A673 (cell line): Measurements from ENCODE around the gene MYO15B. TPM values are rescaled to one million over a fixed set of nuclear protein-coding genes. Genes with fewer than 3 reads are reported as not detected.

Source experiments
- BruUV-seq: library from RNA; stranded (reverse); fragments of 400-500 nt; replicated peaks from 2 replicates; lab custom pipeline; 2021; lab: Mats Ljungman, UMichigan
- CTCF ChIA-PET: fragments of 300-600 bp; sonication (Branson Sonifier 250); formaldehyde crosslinking; loops from one replicate; lab custom pipeline; 2022; ENCODE audit warnings: antibody characterized with exemption; lab: Charles Lee
- POLR2A ChIA-PET: fragments of 300-600 bp; sonication (Branson Sonifier 250); formaldehyde crosslinking; loops from one replicate; lab custom pipeline; 2022; ENCODE audit warnings: antibody characterized with exemption; ENCODE audit not compliant: low non-redundant PET; lab: Charles Lee
- DNase-seq: peaks from one replicate; pipeline ENCODE4 v3.0.0-alpha.2; 2015; ENCODE audit warnings: low spot score
- H3K27ac ChIP-seq: fragments of 200-600 bp; sonication (generic); 2 replicates; pipeline ENCODE4 v1.5.1; 2016; ENCODE audit warnings: mixed run types, low read depth, mild to moderate bottlenecking, mixed read lengths, antibody characterized with exemption, low read length; ENCODE audit not compliant: poor library complexity, severe bottlenecking
- H3K27me3 ChIP-seq: fragments of 200-600 bp; sonication (generic); replicated peaks from 2 replicates; pipeline ENCODE4 v1.6.1; 2017; ENCODE audit warnings: mixed run types, low read depth, mild to moderate bottlenecking, mixed read lengths, antibody characterized with exemption, low read length; ENCODE audit not compliant: insufficient read depth, poor library complexity
- H3K36me3 ChIP-seq: fragments of 200-600 bp; sonication (generic); 2 replicates; pipeline ENCODE4 v1.6.1; 2016; ENCODE audit warnings: mixed run types, mild to moderate bottlenecking, mixed read lengths, antibody characterized with exemption, low read length; ENCODE audit not compliant: insufficient read depth, poor library complexity, severe bottlenecking
- H3K4me1 ChIP-seq: fragments of 200-600 bp; sonication (generic); 2 replicates; pipeline ENCODE4 v1.6.1; 2017; ENCODE audit warnings: mixed run types, mild to moderate bottlenecking, mixed read lengths, antibody characterized with exemption, low read length; ENCODE audit not compliant: insufficient read depth, poor library complexity, severe bottlenecking
- H3K4me3 ChIP-seq: fragments of 200-600 bp; sonication (generic); 2 replicates; pipeline ENCODE4 v1.5.1; 2016; ENCODE audit warnings: low read depth, mixed run types, mild to moderate bottlenecking, mixed read lengths, low read length; ENCODE audit not compliant: poor library complexity, severe bottlenecking
- H3K9me3 ChIP-seq: fragments of 200-600 bp; sonication (generic); 2 replicates; pipeline ENCODE4 v1.6.1; 2016; ENCODE audit warnings: mixed run types, low read depth, mild to moderate bottlenecking, mixed read lengths, antibody characterized with exemption, low read length; ENCODE audit not compliant: poor library complexity, severe bottlenecking
- EZH2 ChIP-seq: fragments of 200-600 bp; sonication (generic); IDR thresholded peaks from 2 replicates; pipeline ENCODE4 v1.6.1; 2017; ENCODE audit warnings: borderline replicate concordance, low read depth, mild to moderate bottlenecking, mixed read lengths, antibody characterized with exemption, low read length; ENCODE audit not compliant: poor library complexity, severe bottlenecking
- intact Hi-C: fragments of 100-400 bp; cut with micrococcal nuclease; formaldehyde crosslinking; loops from one replicate; pipeline ENCODE4 v1.10.0; 2022; ENCODE audit not compliant: unreplicated experiment
- total RNA-seq: library from RNA; stranded (reverse); gene quantifications from 2 replicates; pipeline ENCODE4 v1.2.3, GENCODE V29; 2021
- TF ChIP-seq, protein P1 (sequence below): fragments of 300-800, 200-600 bp; sonication (generic); conservative IDR thresholded peaks from 2 replicates; pipeline ENCODE4 v1.5.1; 2017; ENCODE audit warnings: low read depth, mild to moderate bottlenecking, antibody characterized with exemption, low read length, moderate library complexity, mixed read lengths

MYO15B gene
- total RNA-seq, 1 experiment from 2014 or later: 9.3 TPM

DNA sequence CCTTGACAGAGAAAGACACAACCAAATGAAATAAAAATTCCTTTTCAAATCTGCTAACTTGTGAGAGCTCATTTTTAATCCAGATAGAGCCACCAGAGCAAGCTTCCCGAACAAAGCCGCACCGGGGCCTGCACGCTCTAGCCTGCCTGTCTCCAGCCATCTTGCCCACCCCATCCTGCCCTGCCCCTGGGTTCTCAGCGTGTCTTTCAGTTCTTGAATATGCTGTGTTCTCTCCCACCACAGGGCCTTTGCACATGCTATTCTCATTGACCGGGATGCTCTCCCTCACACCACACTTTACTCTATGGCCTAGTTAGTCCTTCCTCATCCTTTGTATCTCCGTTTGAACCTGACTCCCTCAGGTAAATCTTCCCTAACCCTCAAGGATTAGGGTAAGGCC is 60.3 kb downstream of the MYO15B start:
- intact Hi-C loops: no loop called here
- Histone ChIP-seq H3K4me1 (no peaks in the 10 kb centered on the region), H3K4me3 (no peak overlapping the region), H3K9me3 (no peaks in the 10 kb centered on the region), H3K36me3 (peaks cover 4% of the 10 kb centered on the region), H3K27ac (no peak overlapping the region), H3K27me3 (no peaks in the 10 kb centered on the region)
- ChIA-PET CTCF (no interaction called here), POLR2A (no interaction called here)
- BruUV-seq: no TSS peak
- TF ChIP-seq, protein P1, sequence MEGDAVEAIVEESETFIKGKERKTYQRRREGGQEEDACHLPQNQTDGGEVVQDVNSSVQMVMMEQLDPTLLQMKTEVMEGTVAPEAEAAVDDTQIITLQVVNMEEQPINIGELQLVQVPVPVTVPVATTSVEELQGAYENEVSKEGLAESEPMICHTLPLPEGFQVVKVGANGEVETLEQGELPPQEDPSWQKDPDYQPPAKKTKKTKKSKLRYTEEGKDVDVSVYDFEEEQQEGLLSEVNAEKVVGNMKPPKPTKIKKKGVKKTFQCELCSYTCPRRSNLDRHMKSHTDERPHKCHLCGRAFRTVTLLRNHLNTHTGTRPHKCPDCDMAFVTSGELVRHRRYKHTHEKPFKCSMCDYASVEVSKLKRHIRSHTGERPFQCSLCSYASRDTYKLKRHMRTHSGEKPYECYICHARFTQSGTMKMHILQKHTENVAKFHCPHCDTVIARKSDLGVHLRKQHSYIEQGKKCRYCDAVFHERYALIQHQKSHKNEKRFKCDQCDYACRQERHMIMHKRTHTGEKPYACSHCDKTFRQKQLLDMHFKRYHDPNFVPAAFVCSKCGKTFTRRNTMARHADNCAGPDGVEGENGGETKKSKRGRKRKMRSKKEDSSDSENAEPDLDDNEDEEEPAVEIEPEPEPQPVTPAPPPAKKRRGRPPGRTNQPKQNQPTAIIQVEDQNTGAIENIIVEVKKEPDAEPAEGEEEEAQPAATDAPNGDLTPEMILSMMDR: no peak
- TF ChIP-seq EZH2: no peak
- DNase-seq: no peak

DNA sequence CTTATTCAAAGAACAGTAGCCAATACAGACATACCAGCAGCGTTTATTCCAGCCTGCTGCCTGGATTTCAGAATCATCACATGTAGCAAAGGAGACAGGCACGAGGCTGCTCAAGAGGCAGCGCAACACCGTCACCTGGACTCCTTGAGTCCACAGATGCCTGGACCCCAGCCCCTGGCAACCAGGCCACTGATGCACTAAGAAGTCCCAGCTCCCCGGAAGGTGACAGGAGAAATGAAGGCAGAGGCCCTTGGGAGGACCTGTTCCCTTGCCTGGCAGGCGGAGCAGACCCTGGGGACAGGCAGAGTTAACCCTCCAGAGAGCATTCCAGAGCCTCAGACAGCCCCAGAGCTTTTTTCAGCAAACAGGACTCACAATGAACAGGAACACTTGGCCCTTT is 62.1 kb downstream of the MYO15B start:
- no peaks in the 10 kb centered on the region for H3K9me3 ChIP-seq
- intact Hi-C loops: no loop called here
- no peaks in the 10 kb centered on the region for H3K4me1 ChIP-seq
- no peak overlapping the region for H3K27ac ChIP-seq
- no peak overlapping the region for H3K4me3 ChIP-seq
- POLR2A ChIA-PET: interaction anchor here (0.6 kb wide), 1 partner anchor 84 kb away, joined by 6 read pairs; no protein-coding TSS in a partner anchor
- H3K36me3 ChIP-seq: peaks cover 4% of the 10 kb centered on the region
- H3K27me3 ChIP-seq: no peaks in the 10 kb centered on the region
- BruUV-seq: no TSS peak
- TF ChIP-seq, protein P1: no peak
- no peak for TF ChIP-seq EZH2
- DNase-seq: no peak
- CTCF ChIA-PET: interaction anchor here (2.0 kb wide), 1 partner anchor 16 kb away, joined by 10 read pairs; the partner anchor contains the start of gene SMIM5

DNA sequence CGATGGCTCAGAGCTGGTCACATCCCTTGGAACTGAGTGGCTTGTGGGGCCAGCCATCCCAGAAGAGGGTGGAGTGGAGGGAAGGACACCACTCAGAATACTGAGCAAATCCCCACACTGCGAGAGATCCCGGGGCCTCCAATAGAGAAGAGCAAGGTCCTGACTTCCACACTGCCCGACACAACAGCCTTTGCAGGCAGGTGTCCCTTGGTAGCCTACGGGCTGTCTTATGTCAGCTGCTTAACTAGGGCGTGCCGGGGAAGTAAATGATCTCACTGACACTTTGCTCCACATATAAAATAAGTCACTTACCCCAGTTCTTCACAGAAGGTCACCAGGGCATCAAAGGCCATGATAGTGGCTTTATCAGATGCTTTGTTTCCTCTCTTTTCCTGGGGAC is 63.3 kb downstream of the MYO15B start:
- no TSS peak for BruUV-seq
- intact Hi-C loops: no loop called here
- H3K27me3 ChIP-seq: no peaks in the 10 kb centered on the region
- no peak overlapping the region for H3K27ac ChIP-seq
- no peak overlapping the region for H3K4me3 ChIP-seq
- ChIA-PET POLR2A (no interaction called here), CTCF (interaction anchor here (2.0 kb wide), 1 partner anchor 17 kb away, joined by 10 read pairs; the partner anchor contains the start of gene SMIM5)
- no peaks in the 10 kb centered on the region for H3K4me1 ChIP-seq
- H3K36me3 ChIP-seq: peaks cover 4% of the 10 kb centered on the region
- DNase-seq: no peak
- TF ChIP-seq, protein P1: no peak
- no peak for TF ChIP-seq EZH2
- H3K9me3 ChIP-seq: no peaks in the 10 kb centered on the region
